Endothelial cell of umbilical vein (primary cell): ENCODE results near the gene RGS1. TPM values are rescaled to one million over a fixed set of nuclear protein-coding genes. Genes with fewer than 3 reads are reported as not detected.

Experiments
- BruUV-seq: library from RNA; stranded (reverse); fragments of 400-500 nt; replicated peaks from 2 replicates; lab custom pipeline; 2021; lab: Mats Ljungman, UMichigan
- CTCF ChIA-PET: fragments of 300-600, 350-600 bp; sonication (Branson Sonifier 250); formaldehyde crosslinking; loops from one replicate; lab custom pipeline; 2021; ENCODE audit warnings: antibody characterized with exemption, inconsistent platforms; lab: Charles Lee
- POLR2A ChIA-PET: fragments of 300-600, 350-600 bp; sonication (Branson Sonifier 250); formaldehyde crosslinking; loops from one replicate; lab custom pipeline; 2021; ENCODE audit warnings: antibody characterized with exemption, inconsistent platforms; lab: Charles Lee
- DNase-seq: peaks from one replicate; pipeline ENCODE4 v3.0.0-alpha.2; 2011; ENCODE audit warnings: low read depth, low spot score
- FAIRE-seq: peaks from 2 replicates; lab custom pipeline; 2011; peaks lifted over from hg19 to GRCh38; lab: Jason Lieb, UNC
- H2AFZ ChIP-seq: 2 replicates; pipeline ENCODE4 v1.6.0; 2012; ENCODE audit warnings: low read depth, low read length, control low read depth, inconsistent platforms
- H3K27ac ChIP-seq: 2 replicates; pipeline ENCODE4 v1.5.1; 2011; ENCODE audit warnings: low read depth, mild to moderate bottlenecking, control low read depth, low read length, moderate library complexity; ENCODE audit not compliant: insufficient read depth
- H3K27me3 ChIP-seq, 2 experiments: 2 replicates each; pipeline versions ENCODE4 v1.6.0 to v1.6.1; 2011; ENCODE audit warnings: low read length in 2 of 2, mixed read lengths in 1 of 2; ENCODE audit not compliant: control insufficient read depth in 2 of 2, insufficient read depth in 2 of 2
- H3K36me3 ChIP-seq, 2 experiments: 2 replicates in 1 of 2; 3 replicates in 1 of 2; pipeline ENCODE4 v1.5.1; 2011; ENCODE audit warnings: low read length in 2 of 2, mild to moderate bottlenecking in 1 of 2, moderate library complexity in 1 of 2; ENCODE audit not compliant: control insufficient read depth in 2 of 2, insufficient read depth in 2 of 2; ENCODE audit errors: extremely low read depth in 1 of 2
- H3K4me1 ChIP-seq: 3 replicates; pipeline ENCODE4 v1.5.1; 2011; ENCODE audit warnings: mild to moderate bottlenecking, low read length; ENCODE audit not compliant: control insufficient read depth, insufficient read depth; ENCODE audit errors: extremely low read depth
- H3K4me2 ChIP-seq: 2 replicates; pipeline ENCODE4 v1.6.1; 2011; ENCODE audit warnings: low read length, control low read depth, mixed read lengths; ENCODE audit not compliant: insufficient read depth
- H3K4me3 ChIP-seq, 3 experiments: fragments of 200-600 bp in 1 of 3; sonication (generic), shearing (Covaris generic) in 1 of 3; replicated peaks in 1 of 3; 2 replicates each; pipeline ENCODE4 v1.5.1; 2011 to 2016; ENCODE audit warnings: control low read depth in 3 of 3, low read length in 3 of 3, mild to moderate bottlenecking in 2 of 3, inconsistent platforms in 1 of 3, low read depth in 1 of 3, moderate library complexity in 1 of 3; ENCODE audit not compliant: insufficient read depth in 1 of 3
- H3K79me2 ChIP-seq: 2 replicates; pipeline ENCODE4 v1.6.0; 2012; ENCODE audit warnings: low read length, inconsistent platforms; ENCODE audit not compliant: control insufficient read depth, insufficient read depth
- H3K9ac ChIP-seq: replicated peaks from 2 replicates; pipeline ENCODE3; 2011; ENCODE audit warnings: low read length, control low read depth; ENCODE audit not compliant: insufficient read depth; ENCODE audit errors: extremely low read depth
- H3K9me1 ChIP-seq: replicated peaks from 3 replicates; pipeline ENCODE4 v1.6.0; 2011; ENCODE audit warnings: mild to moderate bottlenecking, low read length; ENCODE audit not compliant: control insufficient read depth, insufficient read depth; ENCODE audit errors: extremely low read depth
- H3K9me3 ChIP-seq: replicated peaks from 2 replicates; pipeline ENCODE4 v1.5.1; 2012; ENCODE audit warnings: low read length, inconsistent platforms; ENCODE audit not compliant: control insufficient read depth, insufficient read depth
- H4K20me1 ChIP-seq: replicated peaks from 2 replicates; pipeline ENCODE3; 2011; ENCODE audit warnings: mild to moderate bottlenecking, low read length; ENCODE audit not compliant: control insufficient read depth, insufficient read depth; ENCODE audit errors: extremely low read depth
- FOS ChIP-seq: IDR thresholded peaks from 2 replicates; pipeline ENCODE4 v1.6.1; 2011; ENCODE audit warnings: mild to moderate bottlenecking, low read length, moderate library complexity, borderline replicate concordance; ENCODE audit not compliant: insufficient read depth
- JUN ChIP-seq: IDR thresholded peaks from 2 replicates; pipeline ENCODE4 v1.6.1; 2011; ENCODE audit warnings: borderline replicate concordance, low read depth; ENCODE audit not compliant: insufficient read length, insufficient read depth
- POLR2AphosphoS5 ChIP-seq: IDR thresholded peaks from 2 replicates; pipeline ENCODE4 v1.6.1; 2012; ENCODE audit warnings: low read depth, mild to moderate bottlenecking, control low read depth, low read length, moderate library complexity; ENCODE audit not compliant: insufficient read depth
- dilution Hi-C: fragments of 300-500 bp; cut with MboI; formaldehyde crosslinking; loops from one replicate; pipeline ENCODE4 v1.15.0; 2019; ENCODE audit warnings: low sequenced_read_pairs; ENCODE audit not compliant: extremely low pct_ligation_motif_present
- intact Hi-C: fragments of 100-400 bp; cut with micrococcal nuclease; formaldehyde crosslinking; loops from one replicate; pipeline ENCODE4 v1.10.0; 2022
- polyA plus RNA-seq, 4 experiments: library from polyadenylated mRNA; depleted of rRNA in 3 of 4; stranded (reverse) in 3 of 4; unstranded in 1 of 4; fragments of >200 nt; gene quantifications; 2 replicates each; pipeline versions ENCODE4 v1.2.1 to v1.2.3, GENCODE V29; 2011 to 2012; ENCODE audit warnings: missing spikeins in 1 of 4
- total RNA-seq: library from RNA; stranded (reverse); gene quantifications from 2 replicates; pipeline ENCODE4 v1.2.3, GENCODE V29; 2021
- TF ChIP-seq, protein P1 (sequence below): IDR thresholded peaks from 2 replicates; pipeline ENCODE4 v1.6.1; 2011; ENCODE audit not compliant: insufficient read depth, insufficient read length
- TF ChIP-seq, protein P2 (sequence below), 2 donors: IDR thresholded peaks; 1 replicate in 1 of 2; 2 replicates in 1 of 2; pipeline ENCODE4 v1.5.1; 2011; ENCODE audit warnings: low read length in 2 of 2, mild to moderate bottlenecking in 2 of 2, moderate library complexity in 2 of 2, control low read depth in 1 of 2, inconsistent platforms in 1 of 2, low read depth in 1 of 2; ENCODE audit not compliant: insufficient read depth in 1 of 2; ENCODE audit errors: extremely low read depth in 1 of 2

RGS1 gene
- total and polyA plus RNA-seq, 2 donors (not counting 3 experiments of a cell fraction or from before 2014, with no cell fraction given) = not detected

DNA sequence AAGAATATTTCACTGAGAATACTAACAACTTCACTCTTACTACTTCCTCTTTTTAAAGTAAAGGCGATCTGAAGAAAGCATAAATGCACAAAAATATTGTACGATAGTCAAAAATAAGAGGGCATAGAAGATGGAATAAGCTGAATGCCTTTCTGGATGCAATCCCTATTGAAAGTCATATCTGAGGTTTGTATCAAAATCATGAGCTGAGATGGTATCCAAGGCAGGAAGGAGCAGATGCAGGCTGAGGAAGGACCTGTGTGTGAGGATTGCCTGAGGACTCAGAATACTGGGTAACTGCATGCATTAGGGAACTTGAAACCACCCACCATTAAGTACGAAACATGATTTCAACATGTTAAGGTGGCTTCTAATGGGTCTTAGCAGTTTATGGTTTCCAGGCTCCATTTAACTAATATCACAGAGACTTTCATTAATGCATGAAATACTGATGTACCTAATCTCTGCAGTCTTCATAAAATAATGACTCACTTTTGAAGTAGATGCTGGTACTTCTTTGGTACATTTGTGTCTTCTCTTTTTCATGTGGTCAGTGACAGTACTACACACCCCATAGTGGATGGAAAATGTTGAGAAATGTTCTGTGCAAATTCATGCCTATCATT lies 29.6 kb upstream of the RGS1 start:
- peak; percentile 24 for FAIRE-seq
- peak; percentile 3 for TF ChIP-seq FOS
- TF ChIP-seq, protein P1, sequence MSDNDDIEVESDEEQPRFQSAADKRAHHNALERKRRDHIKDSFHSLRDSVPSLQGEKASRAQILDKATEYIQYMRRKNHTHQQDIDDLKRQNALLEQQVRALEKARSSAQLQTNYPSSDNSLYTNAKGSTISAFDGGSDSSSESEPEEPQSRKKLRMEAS = no peak
- TF ChIP-seq POLR2AphosphoS5 = no peak
- TF ChIP-seq, protein P2, sequence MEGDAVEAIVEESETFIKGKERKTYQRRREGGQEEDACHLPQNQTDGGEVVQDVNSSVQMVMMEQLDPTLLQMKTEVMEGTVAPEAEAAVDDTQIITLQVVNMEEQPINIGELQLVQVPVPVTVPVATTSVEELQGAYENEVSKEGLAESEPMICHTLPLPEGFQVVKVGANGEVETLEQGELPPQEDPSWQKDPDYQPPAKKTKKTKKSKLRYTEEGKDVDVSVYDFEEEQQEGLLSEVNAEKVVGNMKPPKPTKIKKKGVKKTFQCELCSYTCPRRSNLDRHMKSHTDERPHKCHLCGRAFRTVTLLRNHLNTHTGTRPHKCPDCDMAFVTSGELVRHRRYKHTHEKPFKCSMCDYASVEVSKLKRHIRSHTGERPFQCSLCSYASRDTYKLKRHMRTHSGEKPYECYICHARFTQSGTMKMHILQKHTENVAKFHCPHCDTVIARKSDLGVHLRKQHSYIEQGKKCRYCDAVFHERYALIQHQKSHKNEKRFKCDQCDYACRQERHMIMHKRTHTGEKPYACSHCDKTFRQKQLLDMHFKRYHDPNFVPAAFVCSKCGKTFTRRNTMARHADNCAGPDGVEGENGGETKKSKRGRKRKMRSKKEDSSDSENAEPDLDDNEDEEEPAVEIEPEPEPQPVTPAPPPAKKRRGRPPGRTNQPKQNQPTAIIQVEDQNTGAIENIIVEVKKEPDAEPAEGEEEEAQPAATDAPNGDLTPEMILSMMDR (IDR thresholded peaks at IDR 0.05; ENCODE audit: extremely low read depth in 1 of 2, insufficient read depth in 1 of 2, low read depth in 1 of 2, low read length in 2 of 2) = peak in 1 of 2 donors; percentile 8
- TF ChIP-seq JUN = peak; percentile 14
- Histone ChIP-seq H3K4me2 (peak overlapping the region; percentile 16), H2AFZ (no peak overlapping the region), H3K4me1 (peaks cover 38% of the 10 kb centered on the region), H3K9me1 (no peaks in the 10 kb centered on the region), H4K20me1 (no peaks in the 10 kb centered on the region), H3K27me3 (no peaks in the 10 kb centered on the region), H3K36me3 (no peaks in the 10 kb centered on the region), H3K27ac (peak overlapping the region; percentile 40), H3K9me3 (no peaks in the 10 kb centered on the region), H3K79me2 (no peaks in the 10 kb centered on the region), H3K9ac (no peak overlapping the region), H3K4me3 (no peak overlapping the region)
- no TSS peak for BruUV-seq
- ChIA-PET POLR2A (no interaction called here), CTCF (interaction anchor here (0.8 to 3.2 kb wide), 11 partner anchors 11 to 71 kb away, joined by 3 to 19 read pairs (median 4); no protein-coding TSS in a partner anchor)
- DNase-seq = peak; percentile 34
- intact Hi-C loops = loop anchor here (1.0 to 2.0 kb wide), 4 partner anchors 7 to 57 kb away; no protein-coding TSS in a partner anchor
- dilution Hi-C loops = no loop called here
